HEK293 (cell line): Measurements from ENCODE around the gene FANCC.

Source experiments
- CTCF ChIA-PET: fragments of 350-600 bp; formaldehyde crosslinking; extraction: SDS; loops from one replicate; lab custom pipeline; 2021; ENCODE audit warnings: antibody characterized with exemption; lab: Yijun Ruan, JAX
- POLR2A ChIA-PET: fragments of 300-600 bp; formaldehyde crosslinking; extraction: SDS; loops from one replicate; lab custom pipeline; 2020; ENCODE audit warnings: antibody characterized with exemption, inconsistent platforms; lab: Yijun Ruan, JAX
- H3K27ac ChIP-seq: fragments of 200-500 bp; sonication (Bioruptor generic); 2 replicates; pipeline ENCODE4 v1.5.1; 2014; ENCODE audit warnings: low read depth, low read length, control low read depth, inconsistent platforms; ENCODE audit errors: extremely low read depth
- H3K36me3 ChIP-seq, 2 experiments: fragments of 200-500 bp in 1 of 2; sonication (Bioruptor generic) in 1 of 2; 1 replicate in 1 of 2; 2 replicates in 1 of 2; pipeline ENCODE4 v1.5.1; 2014 to 2017; ENCODE audit warnings: inconsistent platforms in 2 of 2, low read length in 2 of 2; ENCODE audit not compliant: control insufficient read depth in 2 of 2, insufficient read depth in 1 of 2
- H3K4me1 ChIP-seq: fragments of 200-500 bp; sonication (Bioruptor generic); 2 replicates; pipeline ENCODE4 v1.5.1; 2014; ENCODE audit warnings: mild to moderate bottlenecking, low read length, inconsistent platforms; ENCODE audit not compliant: control insufficient read depth, insufficient read depth
- H3K4me3 ChIP-seq: 2 replicates; pipeline ENCODE4 v1.5.1; 2011; ENCODE audit warnings: low read depth, mild to moderate bottlenecking, control low read depth, low read length, moderate library complexity
- H3K9me3 ChIP-seq: fragments of 200-500 bp; sonication (Bioruptor generic); 2 replicates; pipeline ENCODE4 v1.5.1; 2014; ENCODE audit warnings: low read depth, low read length, inconsistent platforms; ENCODE audit not compliant: control insufficient read depth, insufficient read depth
- KLF17 ChIP-seq: fragments of 450-650 bp; formaldehyde crosslinking; IDR thresholded peaks from 2 replicates; pipeline ENCODE4 v1.5.1; 2016; ENCODE audit warnings: missing biosample characterization, missing genetic modification characterization
- KLF8 ChIP-seq: fragments of 450-650 bp; formaldehyde crosslinking; IDR thresholded peaks from 2 replicates; pipeline ENCODE4 v1.5.1; 2016; ENCODE audit warnings: missing biosample characterization, missing genetic modification characterization
- WT1 ChIP-seq: fragments of 450-650 bp; formaldehyde crosslinking; IDR thresholded peaks from 2 replicates; pipeline ENCODE4 v1.5.1; 2016; ENCODE audit warnings: missing biosample characterization, missing genetic modification characterization
- YY1 ChIP-seq: fragments of 450-650 bp; formaldehyde crosslinking; IDR thresholded peaks from 2 replicates; pipeline ENCODE4 v1.5.1; 2018; ENCODE audit warnings: missing biosample characterization, missing genetic modification characterization
- ZBTB7A ChIP-seq: fragments of 450-650 bp; formaldehyde crosslinking; IDR thresholded peaks from 2 replicates; pipeline ENCODE4 v1.5.1; 2016; ENCODE audit warnings: low read depth, missing biosample characterization, missing genetic modification characterization
- ZFHX2 ChIP-seq: fragments of 450-650 bp; formaldehyde crosslinking; conservative IDR thresholded peaks from 2 replicates; pipeline ENCODE4 v1.5.1; 2016; ENCODE audit warnings: missing biosample characterization, missing genetic modification characterization
- ZNF148 ChIP-seq: fragments of 450-650 bp; formaldehyde crosslinking; IDR thresholded peaks from 2 replicates; pipeline ENCODE4 v1.5.0; 2017; ENCODE audit warnings: missing biosample characterization, missing genetic modification characterization, borderline replicate concordance
- ZNF324 ChIP-seq: fragments of 450-650 bp; formaldehyde crosslinking; IDR thresholded peaks from 2 replicates; pipeline ENCODE4 v1.5.1; 2016; ENCODE audit warnings: missing biosample characterization, missing genetic modification characterization
- ZNF398 ChIP-seq: fragments of 450-650 bp; formaldehyde crosslinking; IDR thresholded peaks from 2 replicates; pipeline ENCODE4 v1.5.1; 2017; ENCODE audit warnings: missing biosample characterization, missing genetic modification characterization
- ZNF449 ChIP-seq: fragments of 450-650 bp; formaldehyde crosslinking; IDR thresholded peaks from 2 replicates; pipeline ENCODE4 v1.5.1; 2017; ENCODE audit warnings: missing biosample characterization, mild to moderate bottlenecking, missing genetic modification characterization, moderate library complexity
- ZNF510 ChIP-seq: fragments of 450-650 bp; formaldehyde crosslinking; IDR thresholded peaks from 2 replicates; pipeline ENCODE4 v1.5.1; 2018; ENCODE audit warnings: mild to moderate bottlenecking, missing genetic modification characterization, missing biosample characterization; ENCODE audit not compliant: insufficient replicate concordance
- ZNF513 ChIP-seq: fragments of 450-650 bp; IDR thresholded peaks from 2 replicates; pipeline ENCODE4 v1.5.1; 2018; ENCODE audit warnings: missing biosample characterization, missing genetic modification characterization
- ZNF521 ChIP-seq: fragments of 450-650 bp; formaldehyde crosslinking; IDR thresholded peaks from 2 replicates; pipeline ENCODE4 v1.5.1; 2017; ENCODE audit warnings: missing biosample characterization, mild to moderate bottlenecking, missing genetic modification characterization
- ZNF558 ChIP-seq: fragments of 450-650 bp; formaldehyde crosslinking; IDR thresholded peaks from 2 replicates; pipeline ENCODE4 v1.5.1; 2016; ENCODE audit warnings: missing biosample characterization, missing genetic modification characterization
- ZNF585B ChIP-seq: fragments of 450-650 bp; formaldehyde crosslinking; IDR thresholded peaks from 2 replicates; pipeline ENCODE4 v1.5.1; 2016; ENCODE audit warnings: missing biosample characterization, missing genetic modification characterization
- ZNF610 ChIP-seq: fragments of 450-650 bp; formaldehyde crosslinking; IDR thresholded peaks from 2 replicates; pipeline ENCODE4 v1.5.1; 2016; ENCODE audit warnings: missing biosample characterization, missing genetic modification characterization, borderline replicate concordance
- ZNF670 ChIP-seq: fragments of 450-650 bp; formaldehyde crosslinking; IDR thresholded peaks from 2 replicates; pipeline ENCODE4 v1.5.1; 2016; ENCODE audit warnings: missing biosample characterization, missing genetic modification characterization, low read depth
- ZNF677 ChIP-seq: fragments of 450-650 bp; IDR thresholded peaks from 2 replicates; pipeline ENCODE4 v1.5.0; 2018; ENCODE audit warnings: missing biosample characterization, mild to moderate bottlenecking, missing genetic modification characterization, moderate library complexity
- ZNF791 ChIP-seq: fragments of 450-650 bp; formaldehyde crosslinking; IDR thresholded peaks from 2 replicates; pipeline ENCODE4 v1.5.1; 2016; ENCODE audit warnings: missing biosample characterization, missing genetic modification characterization

The FANCC gene

GRCh38 chr9:95076696-95077052, 240.8 kb downstream of the FANCC start (continued):
- TF ChIP-seq ZNF449, result no peak
- TF ChIP-seq ZNF510, result no peak
- TF ChIP-seq ZFHX2 (tag by site-specific recombination), result no peak
- no peak for TF ChIP-seq KLF8 (tag by site-specific recombination)
- TF ChIP-seq ZNF148, result no peak
- TF ChIP-seq ZNF791 (tag by site-specific recombination), result no peak
- no peak for TF ChIP-seq WT1 (tag by site-specific recombination)
- TF ChIP-seq ZNF677 (tag by site-specific recombination), result no peak
- no peak for TF ChIP-seq ZNF585B (tag by site-specific recombination)
- TF ChIP-seq KLF17 (tag by site-specific recombination), result no peak
- no peak for TF ChIP-seq ZNF398 (tag by site-specific recombination)
- no peak for TF ChIP-seq ZNF513 (tag by site-specific recombination)

GRCh38 chr9:95075700-95076099, 241.8 kb downstream of the FANCC start:
- Histone ChIP-seq H3K27ac (no peak overlapping the region), H3K36me3 (peaks cover 0 to 11% of the 10 kb centered on the region in 2 experiments; a peak in 1 of 3 replicates), H3K4me1 (0 out of 2 replicates have a peak, but pooled peaks cover 5% of the 10 kb centered on the region), H3K9me3 (no peaks in the 10 kb centered on the region), H3K4me3 (no peak overlapping the region)
- CTCF ChIA-PET, result interaction anchor here (0.8 kb wide), 1 partner anchor 22 kb away, joined by 6 read pairs; no protein-coding TSS in a partner anchor
- TF ChIP-seq ZNF324 (no peak), ZNF558 (tag by site-specific recombination) (no peak), ZNF610 (tag by site-specific recombination) (no peak), ZBTB7A (tag by site-specific recombination) (no peak), YY1 (no peak), ZNF670 (tag by site-specific recombination) (no peak), ZFHX2 (tag by site-specific recombination) (no peak), ZNF521 (tag by site-specific recombination) (no peak)
- POLR2A ChIA-PET, result no interaction called here
